Suppressor macrophage treated with lipopolysaccharide for 4 hours (primary cell): ENCODE measurements around the gene SELENOM.

Experiments
- DNase-seq: peaks from one replicate; pipeline ENCODE4 v3.0.0-alpha.2; 2020

The SELENOM gene, protein sequence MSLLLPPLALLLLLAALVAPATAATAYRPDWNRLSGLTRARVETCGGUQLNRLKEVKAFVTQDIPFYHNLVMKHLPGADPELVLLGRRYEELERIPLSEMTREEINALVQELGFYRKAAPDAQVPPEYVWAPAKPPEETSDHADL

DNA sequence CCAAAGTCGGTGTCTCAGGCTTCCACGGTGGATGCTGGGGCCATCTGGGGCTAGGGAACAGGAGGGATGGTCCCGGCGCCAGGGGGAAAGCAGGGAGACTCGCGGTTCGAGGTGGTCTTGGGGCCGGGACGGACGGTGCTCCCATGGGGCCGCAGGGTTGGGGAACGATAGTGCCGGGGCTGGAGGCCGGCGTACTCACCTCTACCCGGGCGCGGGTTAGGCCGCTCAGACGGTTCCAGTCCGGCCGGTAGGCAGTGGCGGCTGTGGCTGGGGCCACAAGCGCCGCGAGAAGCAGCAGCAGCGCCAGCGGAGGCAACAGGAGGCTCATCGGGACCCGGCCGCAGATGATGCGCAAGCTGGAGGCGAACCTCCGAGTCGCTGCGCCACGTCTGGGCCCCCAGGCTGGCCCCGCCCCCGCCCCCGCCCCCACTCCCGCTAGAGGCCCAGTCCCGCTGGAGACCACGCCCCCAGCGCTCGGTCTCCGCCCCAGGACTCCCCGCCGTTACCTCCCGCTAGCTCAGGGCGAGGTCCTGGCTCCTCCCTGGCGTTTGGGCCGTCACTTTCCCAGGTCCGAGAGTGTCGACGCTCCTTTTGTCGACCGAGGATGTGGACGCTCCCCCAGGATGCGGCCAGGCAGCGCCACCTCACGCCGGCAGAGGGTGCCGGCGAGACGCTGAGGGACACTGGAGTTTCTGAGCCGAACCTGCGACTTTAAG, at the start of gene SELENOM:
SELENOM (minus strand) TSS at position 391 of the 716 bp plus-strand sequence; CDS start at position 328, 63 bp downstream.
- DNase-seq: peak; percentile 97

DNA sequence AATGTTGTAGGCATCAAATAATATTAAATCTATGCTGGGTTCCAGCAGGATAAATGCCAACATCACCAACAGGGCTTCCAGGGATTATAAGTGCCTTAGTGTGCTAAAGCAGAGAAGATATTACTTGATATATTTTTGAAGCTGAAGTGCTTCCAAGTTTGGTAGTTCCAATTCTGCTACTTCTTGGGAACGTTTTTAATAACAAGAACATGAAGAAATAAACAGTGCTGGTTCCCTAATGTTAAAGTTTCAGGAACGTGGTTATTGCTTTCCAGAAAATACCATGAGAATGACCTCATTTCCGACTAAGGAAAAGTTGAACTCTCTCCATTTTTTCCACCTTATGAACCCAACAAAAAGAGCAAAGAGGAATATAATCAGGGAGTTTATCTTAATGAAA, 48.1 kb upstream of the SELENOM start:
- no peak for DNase-seq

DNA sequence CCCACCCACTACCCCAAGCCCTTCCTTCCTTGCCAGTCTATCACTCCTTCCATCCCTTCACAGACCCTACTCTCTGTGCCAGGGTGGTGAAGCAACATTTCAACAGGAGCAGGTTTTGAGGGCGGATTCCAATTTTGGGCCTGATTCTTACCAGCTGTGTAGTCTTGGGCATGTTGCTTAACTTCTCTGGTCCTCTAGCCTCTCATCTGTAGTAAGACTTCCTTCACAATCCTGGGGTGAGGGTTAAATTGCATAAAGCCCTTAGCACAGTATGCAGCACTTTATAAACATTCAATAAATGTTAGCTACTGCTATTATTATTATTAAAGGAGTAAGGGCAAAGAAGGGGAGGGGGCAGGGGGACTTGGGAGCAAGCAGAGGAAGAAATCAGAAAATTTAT, 47.6 kb upstream of the SELENOM start:
- DNase-seq: no peak

DNA sequence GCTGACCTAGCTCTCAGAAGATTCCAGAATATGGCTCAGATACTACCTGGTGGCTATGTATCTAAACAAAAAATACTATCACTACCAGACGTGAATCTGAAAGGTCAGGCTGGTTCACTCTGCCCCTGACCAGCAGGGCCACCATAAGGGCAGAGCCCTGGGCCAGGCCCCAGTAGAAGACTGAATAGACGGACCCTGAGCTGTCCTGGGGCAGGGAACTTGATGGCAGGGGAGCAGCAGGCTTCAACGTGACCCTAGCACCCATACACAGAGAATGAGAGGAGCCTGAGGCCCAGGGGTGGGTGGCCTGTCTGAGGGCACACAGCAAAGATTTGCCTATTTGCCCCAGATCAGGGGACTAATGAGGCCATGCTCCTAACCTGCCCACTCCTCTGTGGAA, 46.0 kb upstream of the SELENOM start:
- no peak for DNase-seq

DNA sequence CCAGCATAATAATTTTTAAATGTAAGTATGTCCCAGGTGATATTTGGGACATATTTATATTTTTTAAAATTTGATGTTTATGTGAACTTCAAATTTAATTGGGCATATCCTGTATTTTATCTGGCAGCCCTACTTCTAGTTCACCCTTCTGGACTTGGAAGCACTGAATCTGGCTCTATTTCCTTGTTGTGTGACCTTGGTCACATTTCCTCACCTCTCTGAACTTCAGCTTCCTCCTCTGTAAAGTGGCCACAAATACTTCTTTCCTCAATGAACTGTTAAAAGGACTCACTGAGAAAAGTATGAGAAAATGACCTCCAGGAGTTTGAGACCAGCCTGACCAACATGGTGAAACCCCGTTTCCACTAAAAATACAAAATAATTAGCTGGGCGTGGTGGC, 44.5 kb upstream of the SELENOM start:
- DNase-seq: no peak

DNA sequence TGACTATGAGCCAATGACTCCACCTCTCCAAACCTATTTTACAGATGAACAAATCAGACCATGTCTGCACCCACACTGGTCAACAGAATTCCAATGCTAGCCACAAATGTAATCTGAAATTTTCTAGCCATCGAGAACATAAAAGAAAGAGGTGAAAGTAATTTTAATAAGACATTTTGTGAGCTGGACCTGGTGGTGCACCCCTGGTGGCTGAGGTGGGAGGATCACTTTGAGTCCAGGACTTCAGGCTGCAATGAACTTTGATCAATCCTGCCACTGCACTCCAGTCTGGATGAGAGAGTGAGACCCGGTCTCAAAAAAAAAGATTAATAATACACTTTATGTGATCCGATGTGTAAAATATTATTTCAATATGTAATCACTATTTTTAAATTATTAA, 43.2 kb upstream of the SELENOM start:
- no peak for DNase-seq

DNA sequence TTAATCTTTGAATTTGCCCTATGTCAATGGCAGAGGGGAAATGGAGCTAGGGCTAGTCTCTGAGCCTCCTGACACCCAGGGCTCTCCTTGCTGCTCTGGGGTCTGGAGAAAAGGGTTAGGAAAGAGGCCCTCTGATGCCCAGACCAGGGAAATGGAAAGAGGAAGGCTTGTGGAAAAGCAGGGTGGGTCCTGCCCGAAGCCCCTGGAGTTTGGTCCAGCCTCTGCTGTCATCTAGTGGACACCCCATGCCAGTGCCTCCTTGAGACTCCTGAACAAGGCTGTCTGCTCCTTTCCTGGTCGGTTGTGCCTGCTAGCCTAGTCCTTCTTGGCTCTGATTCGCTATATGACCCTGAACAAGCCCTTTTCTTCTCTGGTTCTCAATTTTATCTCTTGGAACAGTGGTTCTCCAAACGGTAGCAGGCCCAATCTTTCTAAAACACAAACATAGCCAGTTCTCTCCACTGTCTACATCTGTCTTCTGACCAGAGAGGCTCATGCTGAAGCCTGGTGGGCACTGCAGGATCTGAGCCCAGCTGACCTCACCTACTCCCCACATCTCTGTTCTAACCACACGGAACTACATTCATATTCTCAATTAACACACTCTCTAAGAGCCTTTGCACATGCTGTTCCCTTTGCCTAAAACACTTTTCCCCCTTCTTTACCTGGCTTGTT, 41.7 kb upstream of the SELENOM start:
- peak; percentile 65 for DNase-seq

DNA sequence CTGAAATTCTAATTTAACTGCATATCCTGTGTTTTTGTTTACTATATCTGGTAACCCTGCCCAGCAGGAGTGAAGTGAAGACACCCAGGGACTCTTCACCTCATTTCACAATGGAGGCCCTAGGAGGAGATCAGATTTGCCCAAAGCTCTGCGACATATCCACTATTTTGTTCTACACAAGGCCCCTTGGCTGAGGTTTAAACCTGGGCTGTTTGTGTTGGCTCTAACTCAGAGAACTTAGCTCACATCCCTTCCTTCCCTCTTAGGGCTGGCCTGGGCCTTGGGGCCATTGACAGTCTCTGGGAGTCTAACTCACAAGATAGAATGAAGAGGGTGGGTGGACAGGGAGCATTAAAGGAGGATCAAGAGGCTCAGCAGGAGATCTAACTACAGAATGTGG, 41.1 kb upstream of the SELENOM start:
- no peak for DNase-seq

DNA sequence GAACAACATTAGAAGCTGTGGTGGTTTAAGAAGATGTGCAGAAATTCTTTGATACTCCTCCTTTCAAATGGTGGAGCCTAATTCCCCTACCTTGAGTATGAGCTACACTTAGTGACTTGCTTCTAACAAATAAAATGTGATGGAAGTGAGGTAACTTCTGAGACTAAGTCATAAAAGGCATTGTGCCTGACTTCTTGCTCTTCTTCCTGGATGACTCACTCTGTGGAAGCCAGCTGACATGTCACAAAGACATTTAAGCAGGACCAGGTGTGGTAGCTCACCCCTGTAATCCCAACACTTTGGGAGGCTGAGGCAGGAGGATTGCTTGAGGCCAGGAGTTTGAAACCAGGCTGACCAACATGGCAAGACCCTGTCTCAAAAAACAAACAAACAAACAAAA, 36.9 kb upstream of the SELENOM start:
- no peak for DNase-seq

DNA sequence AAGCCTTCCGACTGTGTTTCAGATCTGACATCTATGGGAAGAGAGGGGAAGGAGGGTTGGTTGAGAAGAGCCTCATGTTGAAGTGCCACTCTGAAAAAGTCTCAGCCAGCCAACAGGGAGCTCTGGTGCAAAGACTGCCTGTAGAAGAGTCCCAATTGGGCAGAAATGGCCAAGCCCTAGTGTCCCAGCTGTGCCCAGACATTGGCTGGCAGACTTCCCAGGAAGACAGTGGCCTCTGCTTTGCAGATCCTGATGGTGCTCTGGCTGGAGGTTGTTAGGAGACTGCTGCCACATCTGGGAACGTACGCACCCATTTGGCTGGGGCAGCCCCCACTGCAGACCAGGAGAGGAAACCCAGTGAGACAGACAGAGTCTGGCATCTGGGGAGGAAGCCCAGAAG, 36.2 kb upstream of the SELENOM start:
- DNase-seq: no peak

DNA sequence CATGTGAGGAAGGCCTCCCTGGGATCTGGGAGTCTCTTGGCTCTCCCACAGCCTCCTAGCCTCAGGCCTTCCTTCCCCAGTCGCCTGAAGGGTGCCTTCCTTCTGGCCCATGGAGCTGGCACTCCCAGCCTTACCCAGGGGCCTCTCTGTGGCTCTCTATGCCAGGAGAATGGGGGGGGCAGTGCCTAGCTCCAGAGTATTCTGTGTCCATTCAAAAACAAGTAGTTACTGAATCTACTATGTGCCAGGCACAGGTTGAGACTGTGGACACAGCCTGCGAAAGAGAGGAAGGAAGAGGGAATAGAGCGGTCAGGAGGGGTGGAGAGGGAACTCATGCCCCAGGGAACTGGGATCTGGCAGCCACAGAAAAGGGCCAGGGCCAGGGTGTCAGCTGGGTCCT, 35.7 kb upstream of the SELENOM start:
- DNase-seq: no peak

DNA sequence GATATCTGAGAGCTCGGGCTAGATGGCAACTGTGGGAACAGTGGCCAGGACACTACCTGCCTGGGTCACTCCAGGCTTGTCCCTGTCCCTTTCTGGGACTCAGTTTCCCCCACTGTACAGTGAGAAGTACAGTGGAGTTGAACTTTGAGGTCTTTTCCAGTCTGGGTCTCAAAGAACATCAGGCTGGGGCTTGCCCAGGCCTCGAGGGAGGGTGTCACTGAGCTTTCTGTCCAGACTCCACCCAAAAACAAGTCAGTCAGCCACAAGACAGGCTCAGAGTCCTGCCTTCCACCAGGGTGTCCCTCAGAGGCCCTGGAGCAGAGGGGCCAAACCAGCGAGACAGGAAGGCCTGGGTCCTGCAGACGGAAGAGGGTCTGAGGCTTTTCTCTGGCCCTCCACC, 34.9 kb upstream of the SELENOM start:
- no peak for DNase-seq

DNA sequence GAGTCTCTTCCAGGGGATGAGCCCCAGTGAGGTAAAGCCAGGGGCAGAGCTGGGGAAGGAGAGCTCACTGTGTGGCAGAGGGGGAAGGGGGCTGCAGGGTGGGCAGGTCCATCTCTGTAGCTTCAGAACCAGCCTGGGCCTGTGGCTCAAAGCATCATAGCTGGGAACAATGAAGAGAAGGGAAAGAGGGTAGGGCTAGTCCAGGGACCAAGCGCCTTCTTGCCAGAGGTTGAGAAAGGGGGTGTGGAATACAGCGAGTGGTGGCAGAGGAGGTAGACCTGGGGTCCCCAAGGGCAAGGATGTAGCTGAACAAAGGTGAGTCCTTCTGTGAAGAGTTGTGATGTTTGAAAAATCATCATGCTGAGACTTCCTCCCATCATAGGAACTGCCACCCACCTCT, 34.2 kb upstream of the SELENOM start:
- DNase-seq: no peak

DNA sequence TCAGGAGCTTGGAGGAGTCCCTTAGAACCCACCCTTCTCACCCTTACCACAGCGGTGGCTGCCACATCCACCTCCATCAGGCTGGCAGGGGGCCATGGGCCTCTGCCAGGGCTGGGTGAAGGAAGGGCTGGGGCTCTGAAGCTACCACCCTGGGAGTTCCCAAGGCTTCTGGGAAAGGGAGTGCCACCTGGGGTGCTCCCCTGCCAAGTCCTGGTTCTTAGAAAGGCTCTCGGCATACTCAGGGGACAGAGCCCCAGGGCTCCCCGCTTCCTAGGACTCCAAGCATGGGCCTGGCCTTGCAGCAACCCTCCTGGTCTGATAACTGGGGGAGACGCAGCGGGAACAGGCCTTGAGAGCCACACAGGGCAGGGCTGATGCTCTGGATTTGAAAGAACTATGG, 33.4 kb upstream of the SELENOM start:
- DNase-seq: no peak

DNA sequence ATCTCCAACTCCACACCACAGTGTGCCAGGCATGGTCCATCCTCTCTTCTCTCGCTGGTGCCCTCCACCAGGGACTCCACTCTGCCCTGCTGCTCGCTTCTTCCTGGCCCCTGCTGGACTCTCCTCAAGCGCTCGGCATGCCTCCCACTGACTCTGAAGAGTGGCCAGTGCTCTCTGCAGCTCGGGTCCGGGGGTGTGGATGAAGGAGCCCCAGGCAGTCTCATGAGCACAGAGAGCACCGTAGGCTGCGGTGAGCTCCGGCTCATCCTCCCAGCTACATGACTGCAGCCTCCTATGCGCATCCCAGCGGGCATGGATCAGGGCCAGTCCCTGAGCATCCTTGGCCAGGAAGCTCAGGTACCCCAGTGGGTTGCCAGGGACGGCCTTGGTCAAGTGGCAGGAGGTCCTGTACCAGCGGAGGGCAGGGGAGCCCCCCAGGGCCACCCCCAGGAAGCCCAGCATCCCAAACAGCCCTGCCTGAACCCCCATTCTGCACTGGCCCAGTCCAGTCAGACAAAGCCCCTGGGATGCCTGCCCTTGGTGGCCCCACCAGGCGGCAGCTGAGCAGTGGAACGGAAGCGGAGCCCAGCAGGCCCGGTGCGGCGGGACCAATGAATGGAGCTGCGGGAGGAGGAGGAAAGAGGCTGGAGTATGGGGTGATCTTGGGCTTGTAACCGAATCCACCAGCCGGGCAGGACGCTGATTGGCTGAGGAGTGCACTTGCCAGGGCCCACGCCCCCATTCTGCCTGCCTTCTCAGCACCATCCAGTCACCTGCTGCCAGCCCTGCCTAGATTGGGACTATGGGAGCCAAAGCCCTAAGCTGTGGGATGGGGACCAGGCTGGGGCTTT, 32.7 kb upstream of the SELENOM start, which contains the start of gene PLA2G3:
PLA2G3 (minus strand) TSS at position 643 of the 851 bp plus-strand sequence; CDS start at position 489, 154 bp downstream.
- no peak for DNase-seq

DNA sequence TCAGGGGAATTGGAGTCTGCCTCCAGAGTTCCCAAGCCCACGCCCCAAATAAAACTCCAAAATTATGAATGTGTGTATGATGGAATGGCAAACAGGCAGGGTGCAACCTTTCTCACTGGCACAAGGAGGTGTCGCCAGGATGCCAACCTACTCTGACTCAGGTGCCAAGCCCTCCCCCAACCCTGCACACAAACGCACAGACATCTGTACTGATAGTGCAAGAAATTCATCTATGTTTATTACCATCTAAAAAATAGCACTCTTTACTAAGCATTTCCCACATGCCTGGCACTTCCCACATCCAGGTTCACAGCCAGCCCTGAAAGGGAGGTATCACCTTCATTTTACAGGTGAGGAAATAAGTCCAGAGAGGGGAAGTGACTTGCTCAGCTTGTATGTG, 31.7 kb upstream of the SELENOM start:
- DNase-seq: no peak

DNA sequence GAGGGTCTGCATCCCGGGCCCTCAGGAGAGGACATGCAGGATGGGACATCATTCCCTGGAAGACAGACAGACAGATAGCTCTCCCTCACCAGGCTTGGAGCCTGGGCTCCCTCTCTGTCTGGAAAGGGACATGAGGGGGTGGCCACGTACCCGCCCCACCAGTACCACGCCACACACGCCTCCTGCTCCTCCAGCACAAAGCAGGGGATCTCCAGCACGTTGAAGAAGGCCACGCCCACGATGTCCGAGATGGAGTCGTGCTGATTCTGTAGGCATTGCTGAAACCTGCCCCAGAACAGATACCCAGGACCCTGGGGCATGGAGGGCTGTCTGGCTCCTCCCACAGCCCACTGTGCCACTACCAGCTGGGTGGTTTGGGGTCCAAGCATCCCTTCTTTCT, 30.8 kb upstream of the SELENOM start:
- DNase-seq: no peak

DNA sequence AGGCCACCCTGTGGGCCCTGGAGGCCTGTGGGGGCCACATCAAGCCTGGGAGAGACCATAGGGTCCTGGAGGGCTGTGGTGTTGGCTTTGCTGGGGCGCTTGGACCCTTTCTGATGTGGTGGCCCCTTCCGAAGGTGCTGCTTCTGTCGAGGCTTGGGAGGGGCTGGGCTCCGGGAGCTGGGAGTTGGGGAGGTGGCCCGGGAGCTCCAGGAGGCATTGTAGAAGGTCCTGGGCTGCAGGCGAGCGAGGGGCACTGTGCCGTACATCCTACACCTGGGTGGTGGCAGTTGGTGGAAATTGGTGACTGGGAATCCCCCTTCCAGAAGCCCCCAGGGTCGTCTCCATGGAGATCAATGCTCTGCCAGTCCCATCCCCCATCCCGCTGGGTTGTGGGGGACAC, 30.4 kb upstream of the SELENOM start:
- DNase-seq: no peak

DNA sequence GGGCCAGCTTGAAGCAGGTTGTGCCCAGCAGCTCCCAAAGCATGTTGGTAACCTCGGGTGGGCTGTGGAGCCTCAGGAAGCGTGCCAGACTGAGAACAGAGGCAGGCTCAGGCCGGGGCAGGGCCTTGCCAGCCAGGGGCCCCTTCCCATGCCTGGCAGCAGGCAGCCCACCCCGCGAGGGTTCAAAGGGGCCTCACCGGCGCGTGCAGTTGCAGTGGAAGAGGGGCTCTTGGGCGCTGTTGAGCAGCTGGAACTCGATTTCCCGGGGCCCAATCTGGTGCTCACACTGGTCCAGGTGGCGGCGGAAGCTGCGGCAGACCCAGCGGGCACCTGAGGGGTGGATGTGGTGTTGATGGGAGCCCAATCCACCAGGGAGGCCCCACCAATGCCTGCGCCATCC, 29.3 kb upstream of the SELENOM start:
- no peak for DNase-seq

DNA sequence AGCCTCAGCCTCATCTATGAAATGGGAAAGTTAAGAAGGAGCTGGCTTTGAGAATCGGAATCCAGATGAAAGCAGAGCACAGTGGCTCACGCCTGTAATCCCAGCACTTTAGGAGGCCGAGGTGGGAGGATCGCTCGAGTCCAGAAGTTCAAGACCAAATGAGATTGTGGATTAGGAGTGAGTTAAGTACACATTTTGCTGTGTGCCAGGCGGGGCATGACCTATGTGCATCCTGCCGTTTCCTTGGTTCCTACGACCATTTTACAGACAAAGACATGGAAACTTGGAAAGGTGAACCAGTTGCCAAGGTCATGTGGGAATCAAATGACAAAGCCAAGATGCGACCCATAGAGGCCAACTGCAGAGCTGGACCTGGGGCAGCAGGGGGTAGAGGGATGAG, 28.8 kb upstream of the SELENOM start:
- DNase-seq: no peak

DNA sequence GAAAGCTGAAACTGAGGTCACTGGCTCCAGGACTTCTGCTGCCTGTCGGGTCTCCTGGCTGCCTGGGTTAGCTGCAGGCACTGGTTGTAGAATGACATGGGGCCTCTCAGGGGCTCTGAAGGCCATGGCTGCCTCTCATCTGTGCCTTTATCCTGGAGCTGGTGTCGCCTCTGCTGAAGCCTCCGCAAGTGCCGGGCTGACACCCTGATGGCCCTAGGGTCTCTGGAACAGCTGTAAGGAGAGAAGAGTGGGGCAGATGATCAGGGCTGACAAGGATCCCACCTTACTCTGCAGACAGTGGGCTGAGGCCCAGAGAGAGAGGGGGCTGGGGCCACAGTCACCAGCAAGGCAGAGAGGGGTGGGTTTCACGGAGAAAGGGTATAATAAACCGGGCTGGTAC, 28.3 kb upstream of the SELENOM start:
- no peak for DNase-seq

DNA sequence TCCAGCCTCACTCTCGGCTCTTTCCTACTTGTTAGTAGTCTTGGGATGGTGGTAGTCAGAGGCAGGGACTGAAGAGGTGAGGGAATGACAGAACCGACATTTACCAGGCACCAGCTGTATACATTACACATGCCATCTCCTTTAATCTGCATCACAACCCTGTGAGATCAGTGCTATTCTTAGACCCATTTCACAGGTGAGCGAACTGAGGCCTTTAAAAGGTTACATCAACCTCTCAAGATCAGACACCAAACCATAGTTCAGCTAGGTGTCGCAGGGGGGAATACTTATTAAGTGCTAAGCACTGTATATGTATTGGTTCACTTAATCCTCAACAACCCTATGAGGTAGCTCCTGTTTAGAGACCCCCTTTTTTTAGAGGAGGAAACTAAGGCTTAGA, 27.3 kb upstream of the SELENOM start:
- DNase-seq: no peak

DNA sequence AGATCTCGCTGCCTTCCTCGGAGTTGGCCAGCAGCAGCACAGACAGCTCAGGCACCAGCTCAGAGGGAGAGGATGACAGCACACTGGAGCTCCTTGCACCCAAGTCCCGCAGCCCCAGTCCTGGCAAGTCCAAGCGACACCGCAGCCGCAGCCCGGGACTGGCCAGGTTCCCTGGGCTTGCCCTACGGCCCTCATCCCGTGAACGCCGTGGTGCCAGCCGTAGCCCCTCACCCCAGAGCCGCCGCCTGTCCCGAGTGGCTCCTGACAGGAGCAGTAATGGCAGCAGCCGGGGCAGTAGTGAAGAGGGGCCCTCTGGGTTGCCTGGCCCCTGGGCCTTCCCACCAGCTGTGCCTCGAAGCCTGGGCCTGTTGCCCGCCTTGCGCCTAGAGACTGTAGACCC, 26.5 kb upstream of the SELENOM start:
- DNase-seq: no peak

DNA sequence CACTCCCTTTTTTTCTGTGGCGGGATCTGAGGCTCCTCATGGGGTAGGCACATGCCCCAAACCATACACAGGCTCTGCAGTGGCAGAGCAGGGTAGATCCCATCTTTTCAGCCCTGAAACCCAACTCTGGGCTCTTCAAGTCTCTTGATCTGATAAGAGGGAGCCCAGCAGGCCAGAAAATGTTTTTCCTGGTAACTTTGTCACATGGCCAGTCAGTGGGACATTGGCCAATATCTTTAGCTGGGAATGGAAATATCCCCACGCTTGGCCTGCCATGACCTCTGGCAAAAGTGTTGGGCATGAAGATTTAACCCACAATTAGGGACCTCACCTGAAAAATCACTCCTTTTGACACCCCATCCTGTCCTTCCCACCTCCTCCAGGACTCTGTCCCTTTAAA, 23.5 kb upstream of the SELENOM start:
- no peak for DNase-seq
